NCI-H2081 (cell line): ENCODE measurements around the gene AMH.

Experiments used
- DNase-seq, 2 experiments: peaks; one replicate each; lab custom pipeline; 2025; lab: John Stamatoyannopoulos, UW

AMH gene

DNA sequence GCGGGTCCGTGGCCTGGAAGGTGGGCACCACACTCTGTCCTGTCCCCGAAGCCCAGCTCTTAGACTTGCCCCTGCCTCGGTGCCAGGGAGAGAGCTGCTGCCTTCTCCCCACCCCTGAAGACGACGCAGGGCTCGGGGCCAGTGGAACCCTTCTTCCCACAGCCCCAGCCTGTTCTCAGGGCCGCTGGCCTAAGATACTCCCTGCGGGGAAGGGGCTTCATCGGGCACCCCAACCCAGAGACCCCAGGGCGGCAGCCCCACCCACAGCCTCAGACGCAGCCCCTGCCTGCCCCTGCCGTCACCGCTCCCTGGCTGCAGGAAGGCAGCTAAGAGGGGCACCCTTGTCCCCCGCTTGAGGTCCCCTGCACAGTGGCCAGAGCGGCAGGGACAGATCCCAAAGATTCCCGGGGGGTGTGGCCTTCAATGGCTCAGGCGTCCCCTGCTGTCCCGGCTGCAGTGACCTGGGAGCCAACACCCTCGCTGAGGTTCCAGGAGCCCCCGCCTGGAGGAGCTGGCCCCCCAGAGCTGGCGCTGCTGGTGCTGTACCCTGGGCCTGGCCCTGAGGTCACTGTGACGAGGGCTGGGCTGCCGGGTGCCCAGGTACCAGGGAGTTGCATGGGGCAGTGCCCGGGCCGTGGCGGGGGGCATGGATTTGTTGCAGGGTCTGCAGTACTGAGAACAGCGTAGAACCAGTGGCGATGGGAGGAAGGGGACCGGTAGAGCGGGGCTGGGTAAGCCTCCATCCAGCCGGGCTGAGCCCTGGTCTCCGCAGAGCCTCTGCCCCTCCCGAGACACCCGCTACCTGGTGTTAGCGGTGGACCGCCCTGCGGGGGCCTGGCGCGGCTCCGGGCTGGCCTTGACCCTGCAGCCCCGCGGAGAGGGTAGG, 1.0 kb downstream of the AMH start:
- DNase-seq, result no peak

DNA sequence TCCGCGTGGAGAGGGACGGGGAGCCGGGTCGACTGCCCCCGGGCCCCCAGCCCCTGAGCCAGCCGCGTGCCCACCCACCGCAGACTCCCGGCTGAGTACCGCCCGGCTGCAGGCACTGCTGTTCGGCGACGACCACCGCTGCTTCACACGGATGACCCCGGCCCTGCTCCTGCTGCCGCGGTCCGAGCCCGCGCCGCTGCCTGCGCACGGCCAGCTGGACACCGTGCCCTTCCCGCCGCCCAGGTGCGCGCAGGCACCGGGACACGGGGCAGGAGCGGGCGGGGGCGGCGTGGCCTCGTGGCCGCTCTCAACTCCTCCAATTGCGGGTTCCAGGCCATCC, 1.6 kb downstream of the AMH start:
- DNase-seq, result no peak

DNA sequence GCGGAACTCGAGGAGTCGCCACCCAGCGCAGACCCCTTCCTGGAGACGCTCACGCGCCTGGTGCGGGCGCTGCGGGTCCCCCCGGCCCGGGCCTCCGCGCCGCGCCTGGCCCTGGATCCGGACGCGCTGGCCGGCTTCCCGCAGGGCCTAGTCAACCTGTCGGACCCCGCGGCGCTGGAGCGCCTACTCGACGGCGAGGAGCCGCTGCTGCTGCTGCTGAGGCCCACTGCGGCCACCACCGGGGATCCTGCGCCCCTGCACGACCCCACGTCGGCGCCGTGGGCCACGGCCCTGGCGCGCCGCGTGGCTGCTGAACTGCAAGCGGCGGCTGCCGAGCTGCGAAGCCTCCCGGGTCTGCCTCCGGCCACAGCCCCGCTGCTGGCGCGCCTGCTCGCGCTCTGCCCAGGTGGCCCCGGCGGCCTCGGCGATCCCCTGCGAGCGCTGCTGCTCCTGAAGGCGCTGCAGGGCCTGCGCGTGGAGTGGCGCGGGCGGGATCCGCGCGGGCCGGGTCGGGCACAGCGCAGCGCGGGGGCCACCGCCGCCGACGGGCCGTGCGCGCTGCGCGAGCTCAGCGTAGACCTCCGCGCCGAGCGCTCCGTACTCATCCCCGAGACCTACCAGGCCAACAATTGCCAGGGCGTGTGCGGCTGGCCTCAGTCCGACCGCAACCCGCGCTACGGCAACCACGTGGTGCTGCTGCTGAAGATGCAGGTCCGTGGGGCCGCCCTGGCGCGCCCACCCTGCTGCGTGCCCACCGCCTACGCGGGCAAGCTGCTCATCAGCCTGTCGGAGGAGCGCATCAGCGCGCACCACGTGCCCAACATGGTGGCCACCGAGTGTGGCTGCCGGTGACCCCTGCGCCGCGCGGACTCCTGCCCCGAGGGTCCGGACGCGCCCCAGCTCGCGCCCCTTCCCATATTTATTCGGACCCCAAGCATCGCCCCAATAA, 2.3 kb downstream of the AMH start:
- DNase-seq, result no peak

DNA sequence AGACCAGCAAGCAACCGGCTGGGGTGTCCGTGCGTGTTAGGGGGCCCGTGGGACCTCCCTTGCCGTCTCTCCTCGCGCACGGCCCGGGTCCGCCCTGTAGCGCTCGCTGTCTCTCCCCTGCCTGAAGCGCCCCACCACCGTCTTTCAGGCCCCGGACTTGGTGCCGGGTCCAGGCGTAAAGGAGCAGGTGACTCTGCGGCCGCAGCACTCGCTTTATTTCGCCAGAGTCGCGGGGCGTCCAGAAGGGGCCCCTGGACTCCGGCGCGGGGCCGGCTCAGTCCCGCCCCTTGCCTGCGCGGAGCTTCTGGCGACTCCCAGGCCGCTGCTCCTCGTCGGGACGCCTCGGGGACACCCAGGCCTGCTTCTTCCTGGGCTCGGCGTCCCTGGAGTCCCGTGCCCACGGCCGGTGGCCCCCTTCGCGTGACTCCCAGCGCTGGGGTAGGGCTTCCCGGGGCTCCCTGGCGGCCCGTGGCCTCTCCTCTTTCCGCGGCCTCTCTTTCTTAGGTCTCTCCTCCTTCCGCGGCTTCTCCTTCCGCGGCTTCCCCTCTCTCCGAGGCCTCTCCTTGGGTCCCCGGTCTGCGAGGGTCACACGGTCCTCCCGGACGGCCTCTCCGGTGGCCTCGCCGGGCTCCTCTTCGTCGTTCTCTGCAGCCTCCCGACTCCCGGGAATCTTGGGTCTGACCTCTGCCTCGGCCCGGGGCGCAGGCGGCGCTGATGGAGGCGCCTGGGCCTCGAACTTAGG, 3.1 kb downstream of the AMH start:
- DNase-seq, result no peak

DNA sequence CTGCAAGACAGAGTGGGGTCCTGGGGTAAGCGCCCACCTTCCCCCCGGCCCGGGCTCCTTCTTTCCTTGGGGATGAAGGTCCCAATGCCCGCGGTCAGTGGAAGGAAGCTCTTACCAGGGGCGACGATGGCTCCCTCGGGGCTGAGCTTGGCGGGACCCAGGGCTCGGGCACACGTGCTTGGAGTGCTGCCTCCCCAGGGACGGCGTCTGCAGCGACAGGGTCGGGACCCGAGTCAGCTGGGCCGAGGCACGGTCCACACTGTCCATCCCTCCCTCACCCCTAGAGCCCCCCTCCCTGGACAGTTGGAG, 3.6 kb downstream of the AMH start:
- no peak for DNase-seq

DNA sequence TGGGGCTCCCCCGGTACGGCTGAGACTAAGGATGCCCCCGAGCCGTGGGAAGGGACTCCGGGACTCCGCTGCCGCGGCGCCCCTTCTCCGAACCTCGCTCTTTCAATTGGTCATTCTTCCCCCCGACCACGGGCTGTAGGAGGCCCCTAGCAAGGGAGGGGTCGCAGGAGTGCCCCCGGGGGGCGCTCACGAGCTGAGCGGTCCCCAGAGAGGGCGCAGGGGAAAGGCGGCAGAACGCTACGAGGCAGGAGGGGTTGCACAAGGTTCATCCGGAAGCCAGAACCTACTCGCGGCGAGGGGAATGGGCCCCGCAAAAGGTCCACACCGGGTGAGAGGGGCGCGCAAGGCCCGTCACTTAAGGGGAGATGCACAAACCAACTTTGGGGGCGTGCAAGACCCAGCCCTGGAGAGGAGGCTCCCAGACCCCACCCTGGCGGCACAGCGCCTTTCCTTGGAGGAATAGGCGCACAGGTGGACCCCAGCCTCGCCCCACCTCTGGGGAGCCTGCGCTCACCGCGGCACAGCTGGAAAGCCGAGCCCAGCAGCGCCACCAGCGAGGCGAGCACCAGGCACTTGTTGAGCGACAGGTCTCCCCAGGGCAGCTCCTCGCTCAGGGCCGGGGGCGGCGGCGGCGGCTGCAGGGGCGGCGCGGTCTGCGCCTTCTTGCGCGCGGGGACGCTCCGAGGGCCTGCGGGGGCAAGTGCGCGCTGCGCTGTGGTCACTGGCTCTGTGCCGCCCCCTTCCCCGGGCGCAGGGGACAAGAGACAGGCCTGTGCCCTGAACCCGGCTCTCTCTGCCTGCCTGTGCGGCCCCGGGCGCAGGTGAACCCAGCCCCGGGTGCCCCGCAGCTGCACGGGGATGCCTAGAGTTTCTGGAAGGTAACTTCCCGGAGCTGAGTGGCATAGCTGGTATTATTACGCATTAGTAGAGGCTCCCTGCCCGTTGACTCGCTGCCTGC, 4.3 kb downstream of the AMH start:
- DNase-seq, result no peak

DNA sequence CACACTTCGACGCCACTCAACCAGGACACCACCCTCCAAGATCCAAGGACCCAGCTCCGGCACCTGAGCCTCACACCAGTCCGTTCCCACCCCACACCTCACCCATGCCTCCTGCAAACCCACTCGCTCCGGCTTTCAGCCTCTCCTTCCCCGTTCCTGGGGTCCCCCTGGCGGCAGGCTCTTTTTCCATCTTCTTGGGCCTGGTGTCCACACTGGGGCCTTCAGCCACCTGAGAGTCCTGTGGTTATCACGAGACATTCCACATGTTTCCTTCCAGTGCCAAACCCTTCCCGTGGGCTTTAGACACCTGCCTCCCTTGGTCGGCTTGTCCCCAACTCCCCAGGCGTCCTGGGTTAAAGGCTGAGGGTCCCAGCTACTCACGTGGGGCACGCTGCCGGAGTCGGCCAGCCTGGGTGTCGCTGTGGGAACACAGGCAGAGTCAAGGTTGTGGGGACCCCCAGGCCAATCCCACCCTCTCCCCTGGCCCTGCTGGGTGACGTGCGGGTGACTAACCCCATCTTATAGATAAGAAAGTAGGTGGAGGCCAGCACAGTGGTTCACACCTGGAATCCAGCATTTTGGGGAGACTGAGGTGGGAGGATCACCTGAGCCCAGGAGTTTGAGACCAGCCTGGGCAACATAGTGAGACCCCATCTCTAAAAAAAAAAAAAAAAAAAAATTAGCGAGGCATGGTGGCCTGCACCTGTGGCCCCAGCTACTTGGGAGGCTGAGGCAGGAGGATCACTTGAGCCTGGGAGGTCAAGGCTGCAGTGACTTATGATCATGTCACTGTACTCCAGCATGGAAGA, 5.1 kb downstream of the AMH start:
- no peak for DNase-seq

DNA sequence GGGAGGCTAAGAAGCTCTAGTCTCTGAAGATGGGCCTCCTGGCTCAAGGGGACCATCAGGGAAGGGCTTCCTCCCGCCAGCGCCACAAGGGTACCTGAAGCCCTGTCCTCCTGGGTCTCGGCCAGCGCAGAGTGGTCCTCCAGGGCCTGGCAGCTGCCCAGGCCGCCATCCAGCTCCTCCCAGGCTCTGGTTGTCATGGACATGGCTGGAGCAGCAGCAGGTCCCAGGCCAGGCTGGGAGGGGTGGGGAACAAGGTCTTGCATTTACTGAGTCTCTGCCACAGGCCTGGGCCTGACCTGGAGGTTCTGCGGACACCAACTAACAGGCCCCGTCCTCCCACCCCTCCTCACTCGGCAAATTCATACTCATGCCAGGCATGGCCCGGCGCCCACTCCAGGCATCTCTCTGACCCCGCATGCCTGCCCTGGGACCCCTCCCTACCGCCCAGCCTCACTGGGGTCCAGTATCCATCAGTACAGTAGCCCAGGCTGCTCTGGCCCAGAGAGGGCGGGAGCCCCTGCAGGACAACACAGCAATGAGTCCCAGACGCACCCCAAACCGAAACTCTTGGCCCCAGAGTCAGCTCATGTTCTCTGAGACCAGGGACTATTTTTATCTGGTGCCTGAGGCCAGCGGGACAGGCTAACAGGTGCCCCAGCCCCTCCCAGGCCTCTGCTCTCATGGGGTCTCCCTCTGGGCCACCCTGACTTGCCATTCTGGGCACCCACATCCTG, 6.2 kb downstream of the AMH start:
- no peak for DNase-seq

DNA sequence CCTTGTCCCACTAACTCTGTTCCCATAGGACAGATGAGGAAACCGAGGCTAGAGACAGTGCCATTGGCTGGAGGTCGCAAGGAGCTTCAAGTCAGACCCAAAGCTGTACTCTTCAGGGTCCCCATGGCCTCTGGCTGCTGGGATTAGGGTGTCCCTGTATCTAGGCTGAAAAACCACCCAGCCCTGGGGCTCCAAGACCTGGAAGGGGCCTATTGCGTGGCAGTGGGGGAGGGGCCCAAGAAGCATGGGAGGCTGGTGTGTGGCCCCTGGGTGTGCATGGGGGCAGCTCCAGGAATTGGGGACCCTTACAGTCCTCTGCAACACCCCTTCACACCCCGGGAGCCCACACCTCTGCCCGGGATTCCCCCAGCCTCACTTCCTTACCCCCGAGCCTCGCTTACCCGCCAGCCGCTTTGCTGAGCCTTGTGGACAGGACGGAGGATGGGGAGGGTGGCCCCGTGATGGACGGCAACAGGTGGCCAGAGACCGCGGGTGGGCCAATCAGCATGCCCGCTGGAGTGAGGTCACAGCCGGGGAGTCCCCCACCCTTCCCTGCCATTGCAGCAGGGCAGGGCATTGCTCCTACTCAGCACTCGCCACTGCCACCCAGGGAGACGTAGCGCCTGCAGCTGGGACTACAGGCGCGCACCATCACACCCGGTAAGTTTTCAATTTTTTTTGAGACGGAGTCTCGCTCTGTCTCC, 7.0 kb downstream of the AMH start, which contains the start of gene JSRP1:
Gene JSRP1, minus strand, starts transcription at position 436 of the 704 bp plus-strand sequence. CDS start 1,103 bp downstream, outside the sequence.
- DNase-seq, result no peak

DNA sequence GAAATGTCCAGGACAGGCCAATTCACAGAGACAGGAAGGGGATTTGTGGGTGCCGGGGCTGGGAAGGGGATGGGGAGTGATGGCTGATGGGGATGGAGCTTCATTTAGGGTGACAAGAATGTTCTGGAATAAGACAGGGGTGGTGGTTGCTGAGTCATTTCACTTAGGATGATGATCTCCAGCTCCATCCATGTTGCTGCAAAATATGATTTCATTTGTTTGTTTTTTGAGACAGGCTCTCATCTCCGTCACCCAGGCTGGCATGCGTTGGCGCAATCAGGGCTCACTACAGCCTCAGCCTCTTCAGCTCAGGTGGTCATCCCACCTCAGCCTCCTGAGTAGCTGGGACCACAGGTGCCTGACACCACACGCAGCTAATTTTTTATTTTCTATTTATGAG, 10.2 kb downstream of the AMH start:
- DNase-seq, result no peak

DNA sequence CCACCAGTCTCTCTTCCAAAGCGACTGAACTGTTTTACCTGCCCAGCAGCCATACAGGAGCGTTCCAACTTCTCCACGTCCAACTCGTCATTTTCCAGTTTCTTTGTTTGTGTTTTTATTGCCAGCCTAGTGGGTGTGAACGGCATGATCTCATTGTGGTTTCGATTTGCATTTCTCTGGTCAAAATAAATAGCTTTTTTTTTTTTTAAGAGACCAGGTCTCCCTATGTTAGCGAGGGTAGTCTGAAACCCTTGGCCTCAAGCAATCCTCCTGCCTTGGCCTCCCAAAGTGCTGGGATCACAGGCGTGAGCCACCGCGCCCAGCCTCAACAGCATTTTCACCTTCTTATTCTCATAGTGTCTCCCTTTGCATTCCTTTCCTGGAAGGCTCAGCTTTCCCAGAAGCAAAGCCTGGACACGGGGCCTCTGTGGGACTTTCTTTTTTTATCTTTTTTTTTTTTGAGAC, 11.2 kb downstream of the AMH start:
- DNase-seq, result no peak

DNA sequence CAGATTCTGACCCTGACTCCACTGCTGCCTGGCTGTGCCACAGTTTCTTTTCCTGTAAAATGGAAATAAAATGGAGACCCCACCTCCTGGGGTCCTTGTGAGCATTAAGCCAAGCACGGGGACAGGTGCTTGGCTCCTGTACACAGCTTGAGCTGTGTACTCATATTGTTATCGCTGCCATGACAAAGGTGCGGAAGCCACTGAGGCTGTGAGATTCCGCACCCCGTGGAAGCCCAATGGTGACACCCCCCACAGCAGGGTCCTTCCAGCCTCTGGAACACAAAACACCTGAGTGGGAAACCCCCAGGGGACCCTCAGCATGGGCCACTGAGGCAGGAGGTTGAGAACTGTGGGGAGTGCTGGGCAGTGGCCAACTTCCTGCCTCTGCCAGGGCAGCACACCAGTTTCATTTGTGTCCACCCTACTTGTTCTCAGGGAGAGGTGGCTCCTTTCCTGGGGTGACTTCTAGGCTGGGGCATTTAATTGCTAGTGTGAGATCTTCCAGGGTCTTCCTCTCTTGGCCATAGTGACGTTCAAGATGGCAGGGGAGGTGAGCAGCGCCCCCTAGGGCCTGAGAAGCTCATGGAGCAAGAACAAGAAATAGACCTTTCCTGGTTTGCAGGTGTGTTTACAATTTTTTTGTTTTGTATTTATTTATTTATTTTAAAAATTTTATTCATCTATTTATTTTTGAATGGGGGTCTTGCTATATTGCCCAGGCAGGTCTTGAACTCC, 12.5 kb downstream of the AMH start:
- no peak for DNase-seq

DNA sequence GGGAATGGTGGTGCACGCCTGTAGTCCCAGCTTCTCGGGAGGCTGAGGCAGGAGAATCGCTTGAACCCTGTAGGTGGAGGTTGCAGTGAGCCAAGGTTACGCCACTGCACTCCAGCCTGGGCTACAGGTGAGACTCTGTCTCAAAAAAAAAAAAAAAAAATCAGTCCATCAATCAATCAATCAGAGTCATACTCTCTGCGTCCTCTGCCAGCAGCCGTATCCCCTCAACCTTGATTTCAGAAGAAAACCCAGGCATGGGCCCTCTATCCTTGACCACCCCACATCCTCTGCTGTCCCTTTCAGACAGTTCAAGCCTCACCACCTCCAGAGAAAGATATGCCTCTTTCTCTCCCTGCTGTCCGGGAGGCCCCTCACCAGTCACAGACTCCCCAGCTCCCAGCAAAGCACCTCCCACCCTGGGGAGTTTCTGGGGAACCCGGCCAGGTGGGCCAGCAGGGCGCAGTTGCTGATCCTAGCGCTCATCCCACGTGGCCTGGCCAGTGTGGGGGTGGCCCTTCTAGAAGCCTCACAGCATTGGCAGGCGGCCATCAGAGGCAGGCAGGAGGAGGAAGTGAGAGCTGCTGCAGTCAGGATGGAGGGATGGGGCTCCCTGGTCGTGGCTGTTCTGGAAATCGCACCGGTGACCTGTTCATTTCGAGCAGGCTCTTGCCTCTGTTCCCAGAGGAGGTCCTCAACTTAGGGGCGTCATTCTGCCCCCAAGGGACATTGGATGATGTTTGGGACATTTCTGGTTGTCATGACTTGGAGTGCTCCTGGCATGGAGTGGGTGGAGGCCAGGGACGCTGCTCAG, 17.3 kb downstream of the AMH start:
- DNase-seq, result peak in 1 of 2 experiments; percentile 31

DNA sequence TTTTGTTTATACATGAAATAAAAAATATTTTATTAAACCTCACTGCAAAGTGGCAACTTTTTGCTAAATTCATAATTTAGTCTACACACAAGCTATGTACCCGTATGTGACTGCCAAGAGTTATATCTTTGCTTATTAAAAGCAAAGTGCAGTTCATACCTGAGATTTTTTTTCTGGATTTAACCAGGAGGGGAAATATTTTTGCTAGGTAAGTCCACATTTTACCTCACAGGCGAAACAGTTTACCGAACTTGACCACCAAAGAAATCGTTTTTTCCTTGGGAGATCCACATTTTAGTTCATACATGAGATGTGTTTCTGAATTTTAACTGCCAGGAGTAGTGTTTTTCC, 19.3 kb downstream of the AMH start:
- no peak for DNase-seq

DNA sequence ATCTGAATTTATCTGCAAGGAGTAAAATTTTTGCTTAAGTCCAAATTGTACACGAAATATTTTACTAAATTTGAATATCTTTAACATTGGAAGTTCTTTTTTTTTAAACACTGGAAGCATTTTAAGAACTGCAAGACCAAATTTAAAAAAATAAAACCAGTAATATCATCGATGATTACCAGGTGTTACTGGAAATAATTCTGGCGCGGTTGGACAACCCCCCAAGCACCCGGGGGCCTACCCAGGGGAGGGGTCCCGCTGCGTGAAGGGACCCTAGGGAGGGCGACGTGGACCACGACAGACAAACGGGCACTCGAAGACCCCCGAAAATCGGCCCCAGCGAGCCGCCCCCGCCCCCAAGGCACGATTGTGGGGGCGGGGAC, 19.7 kb downstream of the AMH start:
- no peak for DNase-seq

DNA sequence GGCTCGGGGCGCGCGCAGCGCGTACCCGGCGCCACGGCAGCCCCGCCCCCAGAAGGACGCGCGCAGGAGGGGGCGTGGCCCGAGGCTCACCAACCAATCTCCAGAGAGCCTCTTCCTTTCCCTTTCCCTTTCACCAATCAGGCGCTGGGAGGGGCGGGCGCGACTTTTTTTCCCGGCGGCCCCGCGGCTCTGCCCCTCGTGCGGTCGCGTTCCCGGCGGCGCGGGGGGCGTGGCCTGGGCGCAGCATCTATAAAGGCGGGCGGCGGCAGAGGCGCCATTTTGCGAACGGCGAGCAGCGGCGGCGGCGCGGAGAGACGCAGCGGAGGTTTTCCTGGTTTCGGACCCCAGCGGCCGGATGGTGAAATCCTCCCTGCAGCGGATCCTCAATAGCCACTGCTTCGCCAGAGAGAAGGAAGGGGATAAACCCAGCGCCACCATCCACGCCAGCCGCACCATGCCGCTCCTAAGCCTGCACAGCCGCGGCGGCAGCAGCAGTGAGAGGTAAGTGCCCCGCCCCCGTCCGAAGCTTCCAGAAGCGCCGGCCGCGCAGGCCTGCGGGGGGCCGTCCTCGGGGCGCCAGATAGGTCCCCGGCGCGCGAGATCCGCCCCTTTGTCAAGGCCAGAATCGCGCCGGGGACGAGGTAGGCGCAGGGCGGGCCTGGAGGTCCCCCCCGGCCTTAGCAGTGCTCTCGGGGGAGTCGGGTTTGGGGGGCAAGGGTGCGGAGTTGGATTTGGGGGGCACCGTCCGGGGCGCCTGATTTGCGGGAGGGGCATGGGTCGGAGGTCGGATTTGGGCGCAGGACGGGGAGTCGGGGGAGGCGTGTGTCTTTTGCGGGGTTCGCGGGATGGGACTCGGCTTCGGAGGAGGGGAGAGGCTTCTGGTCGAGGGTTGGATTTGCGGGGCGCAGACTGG, 20.4 kb downstream of the AMH start:
- DNase-seq, result peak; percentile 92 to 95

DNA sequence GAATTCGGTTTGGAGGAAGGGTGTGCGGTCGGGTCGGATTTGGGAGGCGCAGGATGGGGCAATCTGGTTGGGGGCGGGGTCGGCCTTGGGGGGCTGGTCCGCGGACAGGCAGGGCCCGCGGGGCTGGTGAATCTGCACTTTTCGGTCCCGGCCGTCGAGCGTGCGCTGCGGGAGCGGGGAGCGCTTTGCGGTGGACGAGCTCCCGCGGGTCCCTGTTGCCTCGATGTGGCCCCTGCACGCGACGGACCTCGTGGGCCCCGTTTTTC, 21.0 kb downstream of the AMH start:
- no peak for DNase-seq
